ENCODE results near the gene TRPV3. TPM values are rescaled to one million over a fixed set of nuclear protein-coding genes. Genes with fewer than 3 reads are reported as not detected.

TRPV3 gene
- total and polyA plus RNA-seq, 2 experiments from 2014 or later: 1.2 to 2.0 TPM

DNA sequence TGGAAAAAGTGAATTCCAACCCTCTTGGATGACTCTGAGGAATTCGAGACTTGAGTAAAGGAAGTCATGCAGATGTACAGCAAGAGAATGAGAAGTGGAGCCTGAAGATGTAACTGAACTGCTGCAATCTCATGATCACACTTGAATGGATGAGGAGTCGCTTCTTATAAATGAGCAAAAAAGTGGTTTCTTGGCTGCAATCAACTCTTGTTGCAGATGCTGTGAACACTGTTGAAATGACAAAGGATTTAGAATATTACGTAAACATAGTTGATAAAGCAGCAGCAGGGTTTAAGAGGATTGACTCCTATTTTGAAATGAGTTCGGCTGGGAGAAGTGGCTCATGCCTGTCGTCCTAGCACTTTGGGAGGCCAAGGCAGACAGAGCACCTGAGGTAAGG, 56.3 kb downstream of the TRPV3 start:
- no peak overlapping the region for H3K27ac ChIP-seq
- peak in 1 of 2 donors; percentile 41 for DNase-seq (ENCODE audit: low read depth in 1 of 2, low spot score in 1 of 2)
- H3K36me3 ChIP-seq: no peaks in the 10 kb centered on the region
- H3K27me3 ChIP-seq: no peaks in the 10 kb centered on the region
- no peak overlapping the region for H3K4me3 ChIP-seq
- no peaks in the 10 kb centered on the region for H3K4me1 ChIP-seq (ENCODE audit: low read depth)
- no peaks in the 10 kb centered on the region for H3K9me3 ChIP-seq (ENCODE audit: low read depth)
- TF ChIP-seq, protein P1, sequence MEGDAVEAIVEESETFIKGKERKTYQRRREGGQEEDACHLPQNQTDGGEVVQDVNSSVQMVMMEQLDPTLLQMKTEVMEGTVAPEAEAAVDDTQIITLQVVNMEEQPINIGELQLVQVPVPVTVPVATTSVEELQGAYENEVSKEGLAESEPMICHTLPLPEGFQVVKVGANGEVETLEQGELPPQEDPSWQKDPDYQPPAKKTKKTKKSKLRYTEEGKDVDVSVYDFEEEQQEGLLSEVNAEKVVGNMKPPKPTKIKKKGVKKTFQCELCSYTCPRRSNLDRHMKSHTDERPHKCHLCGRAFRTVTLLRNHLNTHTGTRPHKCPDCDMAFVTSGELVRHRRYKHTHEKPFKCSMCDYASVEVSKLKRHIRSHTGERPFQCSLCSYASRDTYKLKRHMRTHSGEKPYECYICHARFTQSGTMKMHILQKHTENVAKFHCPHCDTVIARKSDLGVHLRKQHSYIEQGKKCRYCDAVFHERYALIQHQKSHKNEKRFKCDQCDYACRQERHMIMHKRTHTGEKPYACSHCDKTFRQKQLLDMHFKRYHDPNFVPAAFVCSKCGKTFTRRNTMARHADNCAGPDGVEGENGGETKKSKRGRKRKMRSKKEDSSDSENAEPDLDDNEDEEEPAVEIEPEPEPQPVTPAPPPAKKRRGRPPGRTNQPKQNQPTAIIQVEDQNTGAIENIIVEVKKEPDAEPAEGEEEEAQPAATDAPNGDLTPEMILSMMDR (IDR thresholded peaks at IDR 0.05; ENCODE audit: low read depth, low read length): no peak

DNA sequence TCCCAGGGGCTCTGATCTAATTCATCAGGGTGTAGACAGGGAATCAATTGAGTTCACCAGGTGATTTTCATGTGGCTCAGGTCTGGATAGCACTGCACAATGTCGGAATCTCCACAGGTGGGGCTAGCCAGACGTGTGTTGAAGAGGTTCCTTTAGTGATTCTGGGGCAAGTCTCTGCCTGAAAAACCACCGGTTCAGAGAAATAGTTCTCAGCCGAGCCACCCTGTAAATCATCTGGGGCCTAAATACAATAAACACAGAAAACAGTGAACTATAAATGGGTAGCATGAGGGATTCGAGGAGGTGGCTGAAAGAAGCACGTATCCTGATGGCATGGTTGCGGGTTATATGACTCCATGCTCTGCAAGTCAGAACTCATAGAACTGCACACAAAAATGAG, 60.5 kb downstream of the TRPV3 start:
- no peaks in the 10 kb centered on the region for H3K27me3 ChIP-seq
- H3K36me3 ChIP-seq: no peaks in the 10 kb centered on the region
- H3K9me3 ChIP-seq (ENCODE audit: low read depth): no peaks in the 10 kb centered on the region
- no peak overlapping the region for H3K4me3 ChIP-seq
- H3K27ac ChIP-seq: no peak overlapping the region
- TF ChIP-seq, protein P1 (IDR thresholded peaks at IDR 0.05; ENCODE audit: low read depth, low read length): no peak
- H3K4me1 ChIP-seq (ENCODE audit: low read depth): no peaks in the 10 kb centered on the region
- no peak for DNase-seq (ENCODE audit: low read depth in 1 of 2, low spot score in 1 of 2)

DNA sequence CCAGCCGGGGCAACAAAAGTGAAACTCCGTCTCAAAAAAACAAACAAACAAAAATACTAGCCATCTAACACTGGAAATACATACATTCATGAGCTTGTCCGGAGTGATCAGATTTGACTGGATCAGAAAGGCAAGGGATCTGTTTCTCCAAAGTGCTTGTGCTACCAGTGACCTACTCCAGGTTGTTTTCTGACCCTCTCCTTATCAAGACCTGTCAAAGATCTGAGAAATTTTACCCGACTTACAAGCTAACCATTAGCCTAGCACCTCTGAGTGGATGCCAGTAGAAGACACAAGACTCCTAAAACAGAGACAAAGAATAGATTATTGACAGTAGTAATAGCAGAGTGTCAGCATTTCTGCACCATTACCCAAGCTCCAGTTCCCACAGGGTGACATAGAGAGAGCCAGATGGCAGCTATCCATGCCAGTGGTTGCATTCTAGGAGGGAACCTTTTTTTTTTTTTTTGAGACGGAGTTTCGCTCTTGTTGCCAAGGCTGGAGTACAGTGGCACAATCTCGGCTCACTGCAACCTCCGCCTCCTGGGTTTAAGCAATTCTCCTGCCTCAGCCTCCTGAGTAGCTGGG, 72.0 kb downstream of the TRPV3 start:
- no peak for DNase-seq (ENCODE audit: low read depth in 1 of 2, low spot score in 1 of 2)
- H3K27ac ChIP-seq: no peak overlapping the region
- H3K9me3 ChIP-seq (ENCODE audit: low read depth): no peaks in the 10 kb centered on the region
- no peak overlapping the region for H3K4me3 ChIP-seq
- TF ChIP-seq, protein P1 (IDR thresholded peaks at IDR 0.05; ENCODE audit: low read depth, low read length): no peak
- peaks cover 11% of the 10 kb centered on the region for H3K4me1 ChIP-seq (ENCODE audit: low read depth)
- H3K27me3 ChIP-seq: no peaks in the 10 kb centered on the region
- no peaks in the 10 kb centered on the region for H3K36me3 ChIP-seq

DNA sequence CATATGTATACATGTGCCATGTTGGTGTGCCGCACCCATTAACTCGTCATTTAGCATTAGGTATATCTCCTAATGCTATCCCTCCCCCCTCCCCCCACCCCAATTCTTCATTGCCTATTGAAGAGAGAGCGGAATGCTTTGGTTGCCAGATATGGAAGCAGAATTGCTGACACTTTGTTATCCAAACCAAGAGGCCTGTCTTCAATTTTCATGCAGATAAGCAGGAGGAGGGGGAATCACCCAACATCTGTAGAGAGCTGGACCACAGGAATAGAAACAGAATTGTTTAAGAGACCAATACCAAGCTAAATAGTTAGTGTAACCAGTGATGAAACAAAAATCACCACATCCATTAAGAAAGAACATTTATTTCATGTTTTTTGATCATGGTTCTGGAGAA, 74.8 kb downstream of the TRPV3 start:
- TF ChIP-seq, protein P1 (IDR thresholded peaks at IDR 0.05; ENCODE audit: low read depth, low read length): no peak
- H3K27ac ChIP-seq: no peak overlapping the region
- peak in 1 of 2 donors; percentile 20 for DNase-seq (ENCODE audit: low read depth in 1 of 2, low spot score in 1 of 2)
- H3K4me3 ChIP-seq: no peak overlapping the region
- H3K4me1 ChIP-seq (ENCODE audit: low read depth): peaks cover 11% of the 10 kb centered on the region
- no peaks in the 10 kb centered on the region for H3K36me3 ChIP-seq
- no peaks in the 10 kb centered on the region for H3K9me3 ChIP-seq (ENCODE audit: low read depth)
- no peaks in the 10 kb centered on the region for H3K27me3 ChIP-seq

DNA sequence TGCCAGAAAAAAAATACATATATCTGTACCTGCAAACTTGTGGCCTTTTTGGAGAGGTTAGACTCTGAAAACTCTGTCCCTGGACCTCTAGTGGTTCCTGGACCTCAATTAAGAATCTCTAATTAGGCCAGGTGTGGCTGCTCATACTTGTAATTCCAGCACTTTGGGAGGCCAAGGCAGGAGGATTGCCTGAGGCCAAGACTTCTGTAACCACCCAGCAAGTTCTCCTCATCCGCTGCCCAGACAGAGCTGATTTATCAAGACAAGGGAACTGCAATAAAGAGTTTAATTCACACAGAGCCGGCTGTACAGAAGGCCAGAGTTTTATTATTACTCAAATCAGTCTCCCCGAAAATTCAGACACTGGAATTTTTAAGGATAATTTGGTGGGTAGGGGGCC, 77.6 kb downstream of the TRPV3 start:
- Histone ChIP-seq H3K36me3 (no peaks in the 10 kb centered on the region), H3K27ac (no peak overlapping the region), H3K4me1 (ENCODE audit: low read depth) (peaks cover 11% of the 10 kb centered on the region), H3K27me3 (no peaks in the 10 kb centered on the region), H3K4me3 (no peak overlapping the region), H3K9me3 (ENCODE audit: low read depth) (no peaks in the 10 kb centered on the region)
- TF ChIP-seq, protein P1 (IDR thresholded peaks at IDR 0.05; ENCODE audit: low read depth, low read length): no peak
- DNase-seq (ENCODE audit: low read depth in 1 of 2, low spot score in 1 of 2): no peak
